Left ventricle myocardium inferior (tissue), 1 donor: ENCODE measurements around the gene GPR180. TPM values are rescaled to one million over a fixed set of nuclear protein-coding genes. Genes with fewer than 3 reads are reported as not detected.

ENCODE experiments used
- DNase-seq: peaks from one replicate; pipeline ENCODE4 v3.0.0-alpha.2; 2020
- H3K27ac ChIP-seq: fragments of 200-600 bp; replicated peaks from 2 replicates; pipeline ENCODE4 v1.8.0; 2021
- H3K27me3 ChIP-seq: fragments of 200-600 bp; 2 replicates; pipeline ENCODE4 v1.8.0; 2021; ENCODE audit warnings: low read depth
- H3K36me3 ChIP-seq: fragments of 200-600 bp; 2 replicates; pipeline ENCODE4 v1.8.0; 2021
- H3K4me1 ChIP-seq: fragments of 200-600 bp; 2 replicates; pipeline ENCODE4 v1.8.0; 2021
- H3K4me3 ChIP-seq: fragments of 200-600 bp; 2 replicates; pipeline ENCODE4 v1.8.0; 2021; ENCODE audit warnings: mild to moderate bottlenecking, moderate library complexity
- H3K9me3 ChIP-seq: fragments of 200-600 bp; replicated peaks from 2 replicates; pipeline ENCODE4 v1.8.0; 2021
- intact Hi-C: fragments of 100-400 bp; cut with micrococcal nuclease; formaldehyde crosslinking; loops from one replicate; pipeline ENCODE4 v1.11.0; 2022
- total RNA-seq: library from RNA; stranded (reverse); fragmentation: NEBNext Ultra II Directional; extraction: Animal tissue kit (Norgen Biotek cat#: 25700); gene quantifications from one replicate; pipeline ENCODE4 v1.2.1, GENCODE V29; 2021
- TF ChIP-seq, protein P1 (sequence below): fragments of 200-600 bp; IDR thresholded peaks from 2 replicates; pipeline ENCODE4 v1.8.0; 2021; ENCODE audit warnings: antibody characterized with exemption, mild to moderate bottlenecking, borderline replicate concordance
- donor health status: DM: no; HTN: yes; CAD: no; lungs with severe emphysema.

The GPR180 gene
- total RNA-seq, 1 donor from 2014 or later = 3.6 TPM

- intact Hi-C loops = loop anchor here (5.0 kb wide), 1 partner anchor 180 kb away; no protein-coding TSS in a partner anchor
Measured at GRCh38 chr13:94617389-94618000, 15.8 kb downstream of the GPR180 start.

GRCh38 chr13:94620286-94620896 lies 18.7 kb downstream of the GPR180 start:
- intact Hi-C loops = no loop called here
- Histone ChIP-seq H3K27ac (no peak overlapping the region), H3K9me3 (no peaks in the 10 kb centered on the region), H3K4me1 (no peaks in the 10 kb centered on the region), H3K4me3 (no peak overlapping the region), H3K36me3 (peaks cover 52% of the 10 kb centered on the region), H3K27me3 (no peaks in the 10 kb centered on the region)
- TF ChIP-seq, protein P1, sequence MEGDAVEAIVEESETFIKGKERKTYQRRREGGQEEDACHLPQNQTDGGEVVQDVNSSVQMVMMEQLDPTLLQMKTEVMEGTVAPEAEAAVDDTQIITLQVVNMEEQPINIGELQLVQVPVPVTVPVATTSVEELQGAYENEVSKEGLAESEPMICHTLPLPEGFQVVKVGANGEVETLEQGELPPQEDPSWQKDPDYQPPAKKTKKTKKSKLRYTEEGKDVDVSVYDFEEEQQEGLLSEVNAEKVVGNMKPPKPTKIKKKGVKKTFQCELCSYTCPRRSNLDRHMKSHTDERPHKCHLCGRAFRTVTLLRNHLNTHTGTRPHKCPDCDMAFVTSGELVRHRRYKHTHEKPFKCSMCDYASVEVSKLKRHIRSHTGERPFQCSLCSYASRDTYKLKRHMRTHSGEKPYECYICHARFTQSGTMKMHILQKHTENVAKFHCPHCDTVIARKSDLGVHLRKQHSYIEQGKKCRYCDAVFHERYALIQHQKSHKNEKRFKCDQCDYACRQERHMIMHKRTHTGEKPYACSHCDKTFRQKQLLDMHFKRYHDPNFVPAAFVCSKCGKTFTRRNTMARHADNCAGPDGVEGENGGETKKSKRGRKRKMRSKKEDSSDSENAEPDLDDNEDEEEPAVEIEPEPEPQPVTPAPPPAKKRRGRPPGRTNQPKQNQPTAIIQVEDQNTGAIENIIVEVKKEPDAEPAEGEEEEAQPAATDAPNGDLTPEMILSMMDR = peak; percentile 58
- no peak for DNase-seq

More at GRCh38 chr13:94617389-94618000, 15.8 kb downstream of the GPR180 start:
- no peak for DNase-seq
- no peaks in the 10 kb centered on the region for H3K27me3 ChIP-seq
- H3K27ac ChIP-seq = no peak overlapping the region
- H3K9me3 ChIP-seq = no peaks in the 10 kb centered on the region
- H3K4me1 ChIP-seq = no peaks in the 10 kb centered on the region
- peaks cover 35% of the 10 kb centered on the region for H3K36me3 ChIP-seq
- no peak overlapping the region for H3K4me3 ChIP-seq
- TF ChIP-seq, protein P1 = peak; percentile 75

GRCh38 chr13:94622344-94622743 lies 20.7 kb downstream of the GPR180 start:
- Histone ChIP-seq H3K4me1 (no peaks in the 10 kb centered on the region), H3K27me3 (no peaks in the 10 kb centered on the region), H3K9me3 (no peaks in the 10 kb centered on the region), H3K36me3 (peaks cover 64% of the 10 kb centered on the region), H3K27ac (no peak overlapping the region), H3K4me3 (no peak overlapping the region)
- DNase-seq = no peak
- intact Hi-C loops = no loop called here
- TF ChIP-seq, protein P1 = no peak

GRCh38 chr13:94623316-94623715 lies 21.7 kb downstream of the GPR180 start:
- no peaks in the 10 kb centered on the region for H3K9me3 ChIP-seq
- DNase-seq = no peak
- H3K27me3 ChIP-seq = no peaks in the 10 kb centered on the region
- no peaks in the 10 kb centered on the region for H3K4me1 ChIP-seq
- peaks cover 74% of the 10 kb centered on the region for H3K36me3 ChIP-seq
- intact Hi-C loops = no loop called here
- TF ChIP-seq, protein P1 = no peak
- H3K27ac ChIP-seq = no peak overlapping the region
- H3K4me3 ChIP-seq = no peak overlapping the region

GRCh38 chr13:94630858-94631257 lies 29.2 kb downstream of the GPR180 start:
- Histone ChIP-seq H3K4me3 (no peak overlapping the region), H3K4me1 (peaks cover 8% of the 10 kb centered on the region), H3K36me3 (peaks cover 38% of the 10 kb centered on the region), H3K27ac (no peak overlapping the region), H3K27me3 (no peaks in the 10 kb centered on the region), H3K9me3 (no peaks in the 10 kb centered on the region)
- TF ChIP-seq, protein P1 = no peak
- intact Hi-C loops = no loop called here
- no peak for DNase-seq
